ENCODE results near the gene RABGAP1L.

The RABGAP1L gene

DNA sequence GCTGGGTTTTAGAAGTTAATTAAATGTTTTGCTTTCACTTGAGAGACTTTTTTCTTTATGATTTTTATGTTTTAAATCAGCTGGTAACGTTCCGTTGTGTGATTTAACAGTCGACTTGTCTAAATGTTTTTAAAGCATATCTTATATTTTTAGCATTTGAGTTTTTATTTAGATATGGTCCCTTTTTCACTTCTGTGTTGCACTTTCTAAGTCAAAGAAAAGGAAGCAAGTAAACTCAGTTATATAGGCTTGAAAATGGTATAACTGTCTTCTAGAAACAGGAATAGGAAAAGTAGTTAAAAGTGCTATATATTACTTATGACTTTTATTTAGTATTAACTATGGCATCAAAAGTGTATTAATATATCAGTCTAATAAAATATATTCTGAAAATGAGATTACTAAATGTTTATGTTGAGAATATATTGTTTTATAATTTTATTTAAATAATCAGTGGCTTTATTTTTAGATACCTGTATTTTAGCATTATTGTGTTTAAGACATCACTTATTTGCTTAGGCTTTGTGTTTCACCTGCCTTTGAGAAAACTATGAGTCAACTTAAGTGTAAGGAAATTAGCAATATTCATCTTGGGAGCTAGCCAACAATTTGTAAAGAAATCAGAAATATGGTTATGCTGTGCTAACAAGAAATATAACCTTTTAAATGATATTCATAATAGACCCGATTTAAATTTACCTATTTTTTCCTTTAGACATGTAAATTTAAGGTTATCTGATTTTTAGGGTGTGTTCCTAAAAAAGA, 60.5 kb downstream of the RABGAP1L start:
- H3K4me1 ChIP-seq (ENCODE audit: control insufficient read depth, insufficient read depth, low read length) = peaks cover 3% of the 10 kb centered on the region; the same call in 1 of the 2 replicates

DNA sequence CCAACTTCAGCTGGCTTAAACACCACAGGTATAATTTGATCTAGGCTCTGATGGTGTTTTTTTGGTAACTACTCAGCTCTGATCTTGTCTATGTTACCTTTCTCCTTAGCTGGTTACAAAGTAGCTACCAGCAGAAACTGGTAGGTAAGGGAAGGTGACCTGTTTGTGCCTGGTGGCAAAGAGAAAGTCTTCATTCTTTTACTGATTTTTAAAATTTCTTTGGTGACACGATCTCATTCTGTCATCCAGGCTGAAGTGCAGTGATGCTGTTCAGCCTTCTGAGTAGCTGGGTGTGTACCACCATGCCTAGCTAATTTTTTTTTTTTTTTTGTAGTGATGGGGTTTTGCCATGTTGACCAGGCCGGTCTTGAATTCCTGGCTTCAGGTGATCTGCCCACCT, 62.4 kb downstream of the RABGAP1L start:
- ChIA-PET CTCF (interaction anchor here (0.6 kb wide), 1 partner anchor 464 kb away, joined by 3 read pairs; no protein-coding TSS in a partner anchor), POLR2A (no interaction called here)
- H3K36me3 ChIP-seq (ENCODE audit: control insufficient read depth in 2 of 2, insufficient read depth in 1 of 2, low read length in 2 of 2) = peaks cover 0 to 17% of the 10 kb centered on the region in 2 experiments; a peak in 2 of 3 replicates
- peaks cover 3% of the 10 kb centered on the region; the same call in 1 of the 2 replicates for H3K4me1 ChIP-seq (ENCODE audit: control insufficient read depth, insufficient read depth, low read length)
- no peaks in the 10 kb centered on the region for H3K9me3 ChIP-seq (ENCODE audit: control insufficient read depth, insufficient read depth, low read depth, low read length)
- no peak overlapping the region for H3K4me3 ChIP-seq (ENCODE audit: low read depth, low read length)
- no peak for TF ChIP-seq ZNF146 (tag by site-specific recombination; IDR thresholded peaks at IDR 0.05)
- no peak for TF ChIP-seq YY2 (tag by site-specific recombination; IDR thresholded peaks at IDR 0.05)
- no peak for TF ChIP-seq ZNF311 (tag by site-specific recombination; IDR thresholded peaks at IDR 0.05; ENCODE audit: borderline replicate concordance)
- no peak for TF ChIP-seq ZNF132 (tag by site-specific recombination; IDR thresholded peaks at IDR 0.05; ENCODE audit: borderline replicate concordance)
- TF ChIP-seq GLIS1 (tag by site-specific recombination; IDR thresholded peaks at IDR 0.05) = no peak
- TF ChIP-seq ZNF37A (tag by site-specific recombination; IDR thresholded peaks at IDR 0.05) = no peak
- no peak for TF ChIP-seq ZNF658 (tag by site-specific recombination; IDR thresholded peaks at IDR 0.05)
- TF ChIP-seq MZF1 (tag by site-specific recombination; IDR thresholded peaks at IDR 0.05; ENCODE audit: borderline replicate concordance) = no peak
- no peak for TF ChIP-seq ZNF548 (tag by site-specific recombination; IDR thresholded peaks at IDR 0.05)
- TF ChIP-seq ZNF747 (tag by site-specific recombination; IDR thresholded peaks at IDR 0.05) = no peak
- TF ChIP-seq, protein P1, sequence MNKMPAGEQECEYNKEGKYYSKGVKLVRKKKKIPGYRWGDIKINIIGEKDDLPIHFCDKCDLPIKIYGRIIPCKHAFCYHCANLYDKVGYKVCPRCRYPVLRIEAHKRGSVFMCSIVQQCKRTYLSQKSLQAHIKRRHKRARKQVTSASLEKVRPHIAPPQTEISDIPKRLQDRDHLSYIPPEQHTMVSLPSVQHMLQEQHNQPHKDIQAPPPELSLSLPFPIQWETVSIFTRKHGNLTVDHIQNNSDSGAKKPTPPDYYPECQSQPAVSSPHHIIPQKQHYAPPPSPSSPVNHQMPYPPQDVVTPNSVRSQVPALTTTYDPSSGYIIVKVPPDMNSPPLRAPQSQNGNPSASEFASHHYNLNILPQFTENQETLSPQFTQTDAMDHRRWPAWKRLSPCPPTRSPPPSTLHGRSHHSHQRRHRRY (tag by site-specific recombination; IDR thresholded peaks at IDR 0.05) = no peak
- H3K27ac ChIP-seq (ENCODE audit: extremely low read depth, low read depth, low read length) = no peak overlapping the region

More for the DNA sequence above, 60.5 kb downstream of the RABGAP1L start:
- Histone ChIP-seq H3K9me3 (ENCODE audit: control insufficient read depth, insufficient read depth, low read depth, low read length) (no peaks in the 10 kb centered on the region), H3K4me3 (ENCODE audit: low read depth, low read length) (no peak overlapping the region), H3K36me3 (ENCODE audit: control insufficient read depth in 2 of 2, insufficient read depth in 1 of 2, low read length in 2 of 2) (peaks cover 0 to 17% of the 10 kb centered on the region in 2 experiments; a peak in 2 of 3 replicates), H3K27ac (ENCODE audit: extremely low read depth, low read depth, low read length) (no peak overlapping the region)
- TF ChIP-seq, protein P2, sequence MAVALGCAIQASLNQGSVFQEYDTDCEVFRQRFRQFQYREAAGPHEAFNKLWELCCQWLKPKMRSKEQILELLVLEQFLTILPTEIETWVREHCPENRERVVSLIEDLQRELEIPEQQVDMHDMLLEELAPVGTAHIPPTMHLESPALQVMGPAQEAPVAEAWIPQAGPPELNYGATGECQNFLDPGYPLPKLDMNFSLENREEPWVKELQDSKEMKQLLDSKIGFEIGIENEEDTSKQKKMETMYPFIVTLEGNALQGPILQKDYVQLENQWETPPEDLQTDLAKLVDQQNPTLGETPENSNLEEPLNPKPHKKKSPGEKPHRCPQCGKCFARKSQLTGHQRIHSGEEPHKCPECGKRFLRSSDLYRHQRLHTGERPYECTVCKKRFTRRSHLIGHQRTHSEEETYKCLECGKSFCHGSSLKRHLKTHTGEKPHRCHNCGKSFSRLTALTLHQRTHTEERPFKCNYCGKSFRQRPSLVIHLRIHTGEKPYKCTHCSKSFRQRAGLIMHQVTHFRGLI (tag by site-specific recombination; IDR thresholded peaks at IDR 0.05) = no peak
- TF ChIP-seq, protein P3, sequence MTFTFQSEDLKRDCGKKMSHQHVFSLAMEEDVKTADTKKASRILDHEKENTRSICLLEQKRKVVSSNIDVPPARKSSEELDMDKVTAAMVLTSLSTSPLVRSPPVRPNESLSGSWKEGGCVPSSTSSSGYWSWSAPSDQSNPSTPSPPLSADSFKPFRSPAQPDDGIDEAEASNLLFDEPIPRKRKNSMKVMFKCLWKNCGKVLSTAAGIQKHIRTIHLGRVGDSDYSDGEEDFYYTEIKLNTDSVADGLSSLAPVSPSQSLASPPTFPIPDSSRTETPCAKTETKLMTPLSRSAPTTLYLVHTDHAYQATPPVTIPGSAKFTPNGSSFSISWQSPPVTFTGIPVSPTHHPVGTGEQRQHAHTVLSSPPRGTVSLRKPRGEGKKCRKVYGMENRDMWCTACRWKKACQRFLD (tag by site-specific recombination; IDR thresholded peaks at IDR 0.05) = no peak
- TF ChIP-seq ZSCAN23 (tag by site-specific recombination; IDR thresholded peaks at IDR 0.05) (no peak), ZNF175 (tag by site-specific recombination; IDR thresholded peaks at IDR 0.05) (no peak), ZNF19 (tag by site-specific recombination; IDR thresholded peaks at IDR 0.05; ENCODE audit: low read depth) (no peak), ZNF248 (tag by site-specific recombination; IDR thresholded peaks at IDR 0.05) (no peak), ZNF239 (tag by site-specific recombination; IDR thresholded peaks at IDR 0.05) (no peak), ZNF366 (tag by site-specific recombination; conservative IDR thresholded peaks at IDR 0.05) (no peak), ZNF138 (tag by site-specific recombination; IDR thresholded peaks at IDR 0.05; ENCODE audit: borderline replicate concordance) (no peak)
- TF ChIP-seq, protein P4, sequence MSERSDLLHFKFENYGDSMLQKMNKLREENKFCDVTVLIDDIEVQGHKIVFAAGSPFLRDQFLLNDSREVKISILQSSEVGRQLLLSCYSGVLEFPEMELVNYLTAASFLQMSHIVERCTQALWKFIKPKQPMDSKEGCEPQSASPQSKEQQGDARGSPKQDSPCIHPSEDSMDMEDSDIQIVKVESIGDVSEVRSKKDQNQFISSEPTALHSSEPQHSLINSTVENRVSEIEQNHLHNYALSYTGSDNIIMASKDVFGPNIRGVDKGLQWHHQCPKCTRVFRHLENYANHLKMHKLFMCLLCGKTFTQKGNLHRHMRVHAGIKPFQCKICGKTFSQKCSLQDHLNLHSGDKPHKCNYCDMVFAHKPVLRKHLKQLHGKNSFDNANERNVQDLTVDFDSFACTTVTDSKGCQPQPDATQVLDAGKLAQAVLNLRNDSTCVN (tag by site-specific recombination; optimal IDR thresholded peaks at IDR 0.05) = no peak
- ChIA-PET CTCF (interaction anchor here (0.6 to 1.1 kb wide), 2 partner anchors 13 to 771 kb away, joined by 3 to 4 read pairs; no protein-coding TSS in a partner anchor), POLR2A (no interaction called here)

Measured in HEK293 (cell line).